Prostate gland (tissue), 2 donors: Measurements from ENCODE around the gene SMYD3. TPM values are rescaled to one million over a fixed set of nuclear protein-coding genes. Genes with fewer than 3 reads are reported as not detected.

Source experiments
- DNase-seq: peaks from one replicate; pipeline ENCODE4 v3.0.0-alpha.2; 2019; ENCODE audit warnings: low spot score
- H3K27ac ChIP-seq, 2 donors: fragments of 200-600 bp; sonication (generic); 2 replicates each; pipeline ENCODE4 v1.5.1; 2017 to 2019
- H3K27me3 ChIP-seq: fragments of 200-600 bp; sonication (generic); replicated peaks from 2 replicates; pipeline ENCODE4 v1.5.1; 2019; ENCODE audit not compliant: insufficient read depth
- H3K36me3 ChIP-seq, 2 donors: fragments of 200-600 bp; sonication (generic); 1 replicate in 1 of 2; 2 replicates in 1 of 2; pipeline versions ENCODE4 v1.5.1 to v1.8.1; 2017 to 2019
- H3K4me1 ChIP-seq: fragments of 200-600 bp; sonication (generic); replicated peaks from 2 replicates; pipeline ENCODE4 v1.5.1; 2019
- H3K4me3 ChIP-seq, 2 donors: fragments of 200-600 bp; sonication (generic); 2 replicates each; pipeline ENCODE4 v1.5.1; 2017 to 2019
- H3K9me3 ChIP-seq: fragments of 200-600 bp; sonication (generic); 2 replicates; pipeline ENCODE4 v1.5.1; 2017
- POLR2A ChIP-seq: fragments of 450-650 bp; IDR thresholded peaks from one replicate; pipeline ENCODE4 v1.6.1; 2016; ENCODE audit warnings: antibody characterized with exemption, mild to moderate bottlenecking
- POLR2AphosphoS5 ChIP-seq: sonication (generic); formaldehyde crosslinking; IDR thresholded peaks from one replicate; pipeline ENCODE4 v1.6.1; 2017; ENCODE audit warnings: antibody characterized with exemption
- WGBS: methylation state at CpG from one replicate; pipeline ENCODE4 v1.1.5; 2018; 5-methylcytosine and 5-hydroxymethylcytosine counted together
- intact Hi-C: fragments of 100-400 bp; cut with DNase I; formaldehyde crosslinking; loops from one replicate; pipeline ENCODE4 v1.14.2; 2022
- total RNA-seq, 2 donors: library from RNA; depleted of rRNA; stranded (reverse); fragments of >200 nt; gene quantifications; one replicate each; pipeline ENCODE4 v1.1.0, GENCODE V29; 2016
- TF ChIP-seq, protein P1 (sequence below), 4 experiments: fragments of 200-600 bp in 2 of 4; fragments of 450-650 bp in 2 of 4; sonication (generic) in 2 of 4; IDR thresholded peaks; 1 replicate in 3 of 4; 2 replicates in 1 of 4; pipeline ENCODE4 v1.5.1; 2016 to 2019; ENCODE audit warnings: antibody characterized with exemption in 4 of 4, mild to moderate bottlenecking in 2 of 4, moderate library complexity in 2 of 4

The SMYD3 gene
- total RNA-seq, 2 donors from 2014 or later: 19.8 to 23.9 TPM

DNA sequence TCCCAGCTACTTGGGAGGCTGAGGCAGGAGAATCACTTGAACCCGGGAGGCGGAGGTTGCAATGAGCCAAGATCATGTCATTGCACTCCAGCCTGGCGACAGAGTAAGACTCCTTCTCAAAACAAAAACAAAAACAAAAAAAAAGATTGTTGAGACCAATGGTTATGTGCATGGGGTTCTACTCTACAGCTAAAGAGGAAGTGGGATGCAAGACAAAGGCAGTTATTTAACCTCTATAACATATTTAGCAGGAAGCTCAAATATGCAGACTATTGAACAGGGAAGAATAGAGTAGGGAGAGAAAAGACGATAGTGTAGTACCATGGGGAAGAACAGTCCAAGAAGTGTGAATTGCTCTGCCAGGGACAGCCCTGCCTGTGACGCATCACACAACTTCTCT is 227.7 kb downstream of the SMYD3 start:
- Histone ChIP-seq H3K36me3 (no peaks in the 10 kb centered on the region), H3K9me3 (no peaks in the 10 kb centered on the region), H3K27ac (no peak overlapping the region), H3K4me3 (no peak overlapping the region), H3K27me3 (no peaks in the 10 kb centered on the region), H3K4me1 (no peaks in the 10 kb centered on the region)
- WGBS: 97% methylated on average over 5 of the region's 5 CpGs
- intact Hi-C loops: no loop called here
- TF ChIP-seq, protein P1, sequence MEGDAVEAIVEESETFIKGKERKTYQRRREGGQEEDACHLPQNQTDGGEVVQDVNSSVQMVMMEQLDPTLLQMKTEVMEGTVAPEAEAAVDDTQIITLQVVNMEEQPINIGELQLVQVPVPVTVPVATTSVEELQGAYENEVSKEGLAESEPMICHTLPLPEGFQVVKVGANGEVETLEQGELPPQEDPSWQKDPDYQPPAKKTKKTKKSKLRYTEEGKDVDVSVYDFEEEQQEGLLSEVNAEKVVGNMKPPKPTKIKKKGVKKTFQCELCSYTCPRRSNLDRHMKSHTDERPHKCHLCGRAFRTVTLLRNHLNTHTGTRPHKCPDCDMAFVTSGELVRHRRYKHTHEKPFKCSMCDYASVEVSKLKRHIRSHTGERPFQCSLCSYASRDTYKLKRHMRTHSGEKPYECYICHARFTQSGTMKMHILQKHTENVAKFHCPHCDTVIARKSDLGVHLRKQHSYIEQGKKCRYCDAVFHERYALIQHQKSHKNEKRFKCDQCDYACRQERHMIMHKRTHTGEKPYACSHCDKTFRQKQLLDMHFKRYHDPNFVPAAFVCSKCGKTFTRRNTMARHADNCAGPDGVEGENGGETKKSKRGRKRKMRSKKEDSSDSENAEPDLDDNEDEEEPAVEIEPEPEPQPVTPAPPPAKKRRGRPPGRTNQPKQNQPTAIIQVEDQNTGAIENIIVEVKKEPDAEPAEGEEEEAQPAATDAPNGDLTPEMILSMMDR (IDR thresholded peaks at IDR 0.05): no peak
- TF ChIP-seq POLR2A: no peak
- TF ChIP-seq POLR2AphosphoS5: no peak
- no peak for DNase-seq

DNA sequence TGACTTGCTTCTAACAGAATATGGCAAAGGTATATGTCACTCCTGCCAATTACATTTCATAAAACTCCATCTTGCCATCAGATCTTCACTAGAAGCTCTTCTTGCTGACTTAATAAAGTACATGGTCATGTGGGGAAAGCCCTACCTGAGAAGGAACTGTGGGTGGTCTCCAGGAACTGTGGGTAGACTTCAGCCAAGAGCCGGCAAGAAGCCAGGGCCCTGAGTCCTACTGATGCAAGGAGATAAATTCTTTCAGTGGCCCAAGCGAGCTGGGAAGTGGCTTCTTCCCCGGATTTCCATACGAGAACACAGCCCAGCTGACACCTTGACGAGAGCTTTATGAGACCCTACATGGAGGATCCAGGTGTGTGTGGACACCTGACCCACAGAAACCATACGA is 228.7 kb downstream of the SMYD3 start:
- TF ChIP-seq POLR2A (no peak), POLR2AphosphoS5 (no peak)
- TF ChIP-seq, protein P1 (IDR thresholded peaks at IDR 0.05): no peak
- intact Hi-C loops: no loop called here
- Histone ChIP-seq H3K27me3 (no peaks in the 10 kb centered on the region), H3K9me3 (no peaks in the 10 kb centered on the region), H3K4me1 (no peaks in the 10 kb centered on the region), H3K27ac (no peak overlapping the region), H3K36me3 (no peaks in the 10 kb centered on the region), H3K4me3 (no peak overlapping the region)
- 82% methylated on average over 6 of the region's 6 CpGs for WGBS
- DNase-seq: no peak

DNA sequence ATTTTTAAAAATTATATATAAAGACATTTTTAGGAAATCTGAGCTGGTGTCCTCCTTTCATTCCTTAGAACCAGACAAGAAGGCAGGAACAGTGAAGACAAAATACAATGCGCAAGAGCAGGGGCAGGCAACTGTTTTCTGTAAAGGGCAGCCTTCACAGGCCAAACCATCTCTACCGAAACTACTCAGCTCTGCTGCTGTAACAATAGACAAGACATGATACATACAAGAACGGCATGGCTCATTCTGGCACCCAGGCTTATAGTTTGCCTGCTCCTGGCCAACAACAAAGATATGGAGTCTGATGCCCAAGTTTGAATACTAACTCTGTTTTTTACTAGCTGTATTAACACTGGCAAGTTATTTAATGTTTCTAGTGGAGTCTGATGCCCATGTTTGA is 232.0 kb downstream of the SMYD3 start:
- H3K4me3 ChIP-seq: no peak overlapping the region
- no peaks in the 10 kb centered on the region for H3K9me3 ChIP-seq
- no peak for DNase-seq
- H3K27ac ChIP-seq: no peak overlapping the region
- no peaks in the 10 kb centered on the region for H3K27me3 ChIP-seq
- intact Hi-C loops: no loop called here
- no peaks in the 10 kb centered on the region for H3K4me1 ChIP-seq
- 75% methylated on average over 3 of the region's 3 CpGs for WGBS
- no peak for TF ChIP-seq POLR2AphosphoS5
- TF ChIP-seq, protein P1 (IDR thresholded peaks at IDR 0.05): no peak
- no peak for TF ChIP-seq POLR2A
- no peaks in the 10 kb centered on the region for H3K36me3 ChIP-seq

DNA sequence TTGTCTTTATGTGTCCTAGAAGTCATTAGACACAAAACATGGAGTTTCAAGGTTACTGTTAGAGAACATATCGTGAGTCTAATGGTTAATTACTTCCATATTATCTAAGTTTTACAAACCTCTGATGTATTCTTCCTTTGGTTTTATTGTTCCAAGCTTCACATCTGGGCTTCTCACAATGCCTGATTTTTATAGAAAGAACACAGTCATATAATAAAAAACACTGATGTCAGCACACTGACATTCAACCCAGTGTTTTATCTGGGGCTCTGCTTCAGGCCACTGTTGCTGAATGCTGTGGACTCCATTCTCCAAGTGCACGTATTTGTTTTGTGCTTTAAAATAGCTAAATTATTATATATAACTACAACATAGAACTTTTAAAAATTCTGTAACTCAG is 232.9 kb downstream of the SMYD3 start:
- H3K36me3 ChIP-seq: no peaks in the 10 kb centered on the region
- H3K9me3 ChIP-seq: no peaks in the 10 kb centered on the region
- WGBS: 35% methylated on average over 2 of the region's 2 CpGs
- intact Hi-C loops: no loop called here
- no peak overlapping the region for H3K27ac ChIP-seq
- H3K4me1 ChIP-seq: no peaks in the 10 kb centered on the region
- no peak overlapping the region for H3K4me3 ChIP-seq
- TF ChIP-seq POLR2AphosphoS5 (no peak), POLR2A (no peak)
- TF ChIP-seq, protein P1 (IDR thresholded peaks at IDR 0.05): no peak
- DNase-seq: no peak
- H3K27me3 ChIP-seq: no peaks in the 10 kb centered on the region

DNA sequence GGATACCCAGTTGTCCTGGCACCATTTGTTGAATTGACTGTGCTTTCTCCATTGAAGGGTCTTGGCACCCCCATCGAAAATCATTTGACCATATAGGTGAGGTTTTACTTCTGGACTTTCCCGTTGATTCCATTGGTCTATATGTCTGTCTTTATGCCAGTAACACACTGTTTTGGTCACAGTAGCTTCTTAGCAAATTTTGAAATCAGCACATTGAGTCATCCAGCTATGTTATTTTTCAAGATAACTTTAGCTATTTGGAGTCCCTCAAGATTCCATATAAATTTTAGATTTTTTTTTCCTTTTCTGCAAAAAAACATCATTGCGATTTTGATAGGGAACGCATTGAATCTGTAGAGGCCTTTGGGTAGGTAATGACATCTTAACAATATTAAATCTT is 235.6 kb downstream of the SMYD3 start:
- Histone ChIP-seq H3K27ac (no peak overlapping the region), H3K27me3 (no peaks in the 10 kb centered on the region), H3K4me1 (no peaks in the 10 kb centered on the region), H3K4me3 (no peak overlapping the region), H3K36me3 (no peaks in the 10 kb centered on the region), H3K9me3 (no peaks in the 10 kb centered on the region)
- DNase-seq: no peak
- intact Hi-C loops: no loop called here
- WGBS: 97% methylated on average over 4 of the region's 4 CpGs
- TF ChIP-seq, protein P1 (IDR thresholded peaks at IDR 0.05): no peak
- TF ChIP-seq POLR2AphosphoS5 (no peak), POLR2A (no peak)
